Astrocyte of the cerebellum (primary cell): ENCODE measurements around the gene GALM.
"Not testable (repeated sequence)": the region's sequence is repeated elsewhere in the genome, so short reads cannot be mapped to it uniquely, and the experiment has no call there.

Source experiments
- DNase-seq: peaks from one replicate; pipeline ENCODE4 v3.0.0-alpha.2; 2011; ENCODE audit warnings: low read depth
- H3K4me3 ChIP-seq: 2 replicates; pipeline ENCODE4 v1.5.1; 2011; ENCODE audit warnings: mild to moderate bottlenecking, low read depth, low read length, moderate library complexity
- CTCF ChIP-seq: IDR thresholded peaks from 2 replicates; pipeline ENCODE4 v1.5.1; 2012; ENCODE audit warnings: low read length, low read depth, moderate library complexity, mild to moderate bottlenecking; ENCODE audit errors: missing control alignments
- in situ Hi-C: cut with HindIII; loops from 2 replicates; pipeline ENCODE4 v1.10.0; 2017; ENCODE audit warnings: low sequenced_read_pairs

GALM gene

GRCh38 chr2:38676681-38677080, 10.8 kb downstream of the GALM start:
- no peak overlapping the region for H3K4me3 ChIP-seq
- TF ChIP-seq CTCF, result no peak
- DNase-seq, result no peak
- in situ Hi-C loops, result no loop called here

- in situ Hi-C loops, DNase-seq, H3K4me3 ChIP-seq: not testable (repeated sequence)
Observed at GRCh38 chr2:38680868-38681267, 15.0 kb downstream of the GALM start.

GRCh38 chr2:38682008-38682575, 16.2 kb downstream of the GALM start:
- no peak overlapping the region for H3K4me3 ChIP-seq
- no peak for DNase-seq
- TF ChIP-seq CTCF, result no peak
- in situ Hi-C loops, result no loop called here

GRCh38 chr2:38682620-38683019, 16.7 kb downstream of the GALM start:
- DNase-seq, H3K4me3 ChIP-seq, in situ Hi-C loops: not testable (repeated sequence)

- H3K4me3 ChIP-seq, result no peak overlapping the region
- TF ChIP-seq CTCF, result no peak
- in situ Hi-C loops, result no loop called here
- DNase-seq, result no peak
Observed at GRCh38 chr2:38683766-38684165, 17.9 kb downstream of the GALM start.

- H3K4me3 ChIP-seq, result no peak overlapping the region
- in situ Hi-C loops, result no loop called here
- DNase-seq, result no peak
Observed at GRCh38 chr2:38685116-38685735, 19.3 kb downstream of the GALM start.

GRCh38 chr2:38690499-38691420, 24.8 kb downstream of the GALM start:
- DNase-seq, result peak; percentile 65
- in situ Hi-C loops, result no loop called here
- no peak for TF ChIP-seq CTCF
- no peak overlapping the region for H3K4me3 ChIP-seq

More at GRCh38 chr2:38685116-38685735, 19.3 kb downstream of the GALM start:
- no peak for TF ChIP-seq CTCF
